K562 (cell line): ENCODE data around the gene TUT1. TPM values are rescaled to one million over a fixed set of nuclear protein-coding genes. Genes with fewer than 3 reads are reported as not detected.

Source experiments
- ATAC-seq: fragments of 200-7000 bp; cut with Tn5 transposase; 3 replicates; pipeline ENCODE4 v1.9.1; 2020; ENCODE audit warnings: moderate library complexity
- BruUV-seq: library from RNA; stranded (reverse); fragments of 400-500 nt; replicated peaks from 2 replicates; lab custom pipeline; 2021; lab: Mats Ljungman, UMichigan
- CTCF ChIA-PET: fragments of 300-600 bp; formaldehyde crosslinking; extraction: SDS; loops from one replicate; lab custom pipeline; 2021; ENCODE audit warnings: low intra/inter-chr PET ratio; lab: Yijun Ruan, JAX
- POLR2A ChIA-PET: fragments of 300-600, 350-650 bp; sonication (Branson Sonifier 250); formaldehyde crosslinking; extraction: SDS; loops from one replicate; lab custom pipeline; 2021; ENCODE audit warnings: antibody characterized with exemption, inconsistent platforms; lab: Yijun Ruan, JAX
- DNase-seq, 4 experiments: peaks; one replicate each; pipeline versions ENCODE4 v3.0.0 to v3.0.0-alpha.2; 2011 to 2018; ENCODE audit warnings: low spot score in 3 of 4, mixed read lengths in 3 of 4; ENCODE audit errors: extremely low read depth in 1 of 4
- FAIRE-seq: peaks from 2 replicates; lab custom pipeline; 2011; peaks lifted over from hg19 to GRCh38; lab: Jason Lieb, UNC
- H2AFZ ChIP-seq: 2 replicates; pipeline ENCODE4 v1.6.0; 2011; ENCODE audit warnings: low read depth, low read length, control low read depth, inconsistent platforms
- H3K27ac ChIP-seq: fragments of 200-600 bp; 3 replicates; pipeline ENCODE4 v1.8.0; 2011; ENCODE audit warnings: low read depth, mild to moderate bottlenecking, control low read depth, inconsistent platforms, low read length, moderate library complexity, mixed read lengths; ENCODE audit errors: extremely low read depth
- H3K27me3 ChIP-seq, 2 experiments: fragments of 300-600 bp in 1 of 2; 2 replicates in 1 of 2; 3 replicates in 1 of 2; pipeline versions ENCODE4 v1.6.0 to v1.8.0; 2011; ENCODE audit warnings: inconsistent platforms in 2 of 2, low read length in 2 of 2, mild to moderate bottlenecking in 1 of 2, mixed read lengths in 1 of 2, moderate library complexity in 1 of 2; ENCODE audit not compliant: control insufficient read depth in 2 of 2, insufficient read depth in 2 of 2
- H3K36me3 ChIP-seq: fragments of 300-600 bp; 3 replicates; pipeline ENCODE4 v1.8.0; 2011; ENCODE audit warnings: mild to moderate bottlenecking, low read length, inconsistent platforms; ENCODE audit not compliant: control insufficient read depth, insufficient read depth
- H3K4me1 ChIP-seq, 2 experiments: fragments of 200-600 bp in 1 of 2; replicated peaks in 1 of 2; 2 replicates in 1 of 2; 3 replicates in 1 of 2; pipeline versions ENCODE4 v1.5.1 to v1.8.0; 2011; ENCODE audit warnings: inconsistent platforms in 2 of 2, low read length in 2 of 2, mild to moderate bottlenecking in 1 of 2, mixed read lengths in 1 of 2, moderate library complexity in 1 of 2; ENCODE audit not compliant: control insufficient read depth in 2 of 2, insufficient read depth in 2 of 2
- H3K4me2 ChIP-seq: 2 replicates; pipeline ENCODE4 v1.6.1; 2011; ENCODE audit warnings: low read length, control low read depth, inconsistent platforms, mixed read lengths; ENCODE audit not compliant: insufficient read depth
- H3K4me3 ChIP-seq: fragments of 200-600 bp; sonication (generic), shearing (Covaris generic); 2 replicates; pipeline ENCODE4 v1.5.1; 2016; ENCODE audit warnings: control low read depth, inconsistent platforms
- H3K79me2 ChIP-seq: fragments of 200-600 bp; 3 replicates; pipeline ENCODE4 v1.8.0; 2011; ENCODE audit warnings: low read length, inconsistent platforms; ENCODE audit not compliant: control insufficient read depth, insufficient read depth
- H3K9ac ChIP-seq, 2 experiments: 2 replicates each; pipeline versions ENCODE4 v1.6.0 to v1.6.1; 2011; ENCODE audit warnings: low read depth in 2 of 2, low read length in 2 of 2, control low read depth in 1 of 2, inconsistent platforms in 1 of 2, mild to moderate bottlenecking in 1 of 2, mixed read lengths in 1 of 2; ENCODE audit not compliant: insufficient read depth in 1 of 2
- H3K9me1 ChIP-seq: one replicate; pipeline ENCODE4 v1.6.0; 2011; ENCODE audit warnings: inconsistent platforms, mild to moderate bottlenecking, low read length, moderate library complexity; ENCODE audit not compliant: control insufficient read depth, insufficient read depth
- H3K9me3 ChIP-seq: replicated peaks from 2 replicates; pipeline ENCODE4 v1.5.1; 2011; ENCODE audit warnings: low read depth, low read length, inconsistent platforms; ENCODE audit not compliant: control insufficient read depth, insufficient read depth
- H4K20me1 ChIP-seq: replicated peaks from 2 replicates; pipeline ENCODE4 v1.6.1; 2011; ENCODE audit warnings: low read length, inconsistent platforms, mixed read lengths; ENCODE audit not compliant: control insufficient read depth, insufficient read depth
- CREB5 ChIP-seq: fragments of 250-450 bp; sonication (Bioruptor Pico); IDR thresholded peaks from 2 replicates; pipeline ENCODE4 v1.5.0; 2020; ENCODE audit warnings: mild to moderate bottlenecking
- RBFOX2 ChIP-seq: fragments of 200-400 bp; formaldehyde crosslinking; IDR thresholded peaks from 2 replicates; pipeline ENCODE4 v1.6.1; 2017; ENCODE audit warnings: low read depth, mild to moderate bottlenecking, low read length, moderate library complexity
- RBM14 ChIP-seq: fragments of 200-400 bp; formaldehyde crosslinking; IDR thresholded peaks from 2 replicates; pipeline ENCODE4 v1.6.1; 2018; ENCODE audit warnings: low read depth, mild to moderate bottlenecking, low read length, moderate library complexity, borderline replicate concordance; ENCODE audit not compliant: insufficient read depth
- SMC3 ChIP-seq: conservative IDR thresholded peaks from 2 replicates; pipeline ENCODE4 v1.6.1; 2011; ENCODE audit warnings: low read depth, low read length, improper control_type of control experiment; ENCODE audit not compliant: insufficient read depth
- TCF7 ChIP-seq: sonication (generic); IDR thresholded peaks from 2 replicates; pipeline ENCODE4 v1.6.1; 2016; ENCODE audit warnings: antibody characterized with exemption, borderline replicate concordance
- ZNF239 ChIP-seq: fragments of 250-450 bp; sonication (Bioruptor Pico); IDR thresholded peaks from 2 replicates; pipeline ENCODE4 v1.4.0; 2020; ENCODE audit warnings: mild to moderate bottlenecking
- WGBS: fragments of 100-300 bp; shearing (Covaris generic); methylation state at CpG from one replicate; pipeline ENCODE4 v1.1.6; 2016; ENCODE audit warnings: low coverage, mixed read lengths; ENCODE audit not compliant: insufficient coverage; ENCODE audit errors: missing lambda C conversion rate; 5-methylcytosine and 5-hydroxymethylcytosine counted together
- in situ Hi-C: fragments of 300-500 bp; cut with MboI; formaldehyde crosslinking; loops from 4 replicates; pipeline ENCODE4 v1.15.0; 2018; ENCODE audit warnings: inconsistent platforms, mixed read lengths
- intact Hi-C: fragments of 100-400 bp; cut with micrococcal nuclease; formaldehyde crosslinking; loops from 2 replicates; pipeline ENCODE4 v1.14.2; 2022
- polyA plus RNA-seq, 8 experiments: library from polyadenylated mRNA; depleted of rRNA in 4 of 8; stranded (reverse) in 5 of 8; unstranded in 3 of 8; fragments of >200 nt; fragmentation: Nextera tagmentation in 2 of 8; fragmentation: Illumina TruSeq in 1 of 8; extraction: Ambion mirVana in 2 of 8; extraction: Trizol in 1 of 8; gene quantifications; 2 replicates each; pipeline versions ENCODE4 v1.2.1 to v1.2.3, GENCODE V29; 2011 to 2014; ENCODE audit warnings: inconsistent platforms in 1 of 8, missing spikeins in 1 of 8
- total RNA-seq, 7 experiments: library from RNA; depleted of rRNA in 6 of 7; stranded (reverse); fragments of >200 nt in 6 of 7; fragmentation: Illumina TruSeq in 2 of 7; extraction: Trizol in 2 of 7; gene quantifications; 2 replicates each; pipeline versions ENCODE4 v1.2.1 to v1.2.3, GENCODE V29; 2011 to 2021; ENCODE audit warnings: low replicate concordance in 1 of 7
- TF ChIP-seq, protein P1 (sequence below): fragments of 450-650 bp; IDR thresholded peaks from 2 replicates; pipeline ENCODE4 v1.6.1; 2016
- TF ChIP-seq, protein P2 (sequence below): fragments of 450-650 bp; IDR thresholded peaks from 2 replicates; pipeline ENCODE4 v1.6.1; 2016; ENCODE audit warnings: antibody characterized with exemption

TUT1 gene
- total and polyA plus RNA-seq, 9 of the 15 experiments (the other 6 are each of a cell fraction or from before 2014, with no cell fraction given), result 0.66 to 44.3 (median 15.7) TPM

- no peak for TF ChIP-seq SMC3
- TF ChIP-seq, protein P1, sequence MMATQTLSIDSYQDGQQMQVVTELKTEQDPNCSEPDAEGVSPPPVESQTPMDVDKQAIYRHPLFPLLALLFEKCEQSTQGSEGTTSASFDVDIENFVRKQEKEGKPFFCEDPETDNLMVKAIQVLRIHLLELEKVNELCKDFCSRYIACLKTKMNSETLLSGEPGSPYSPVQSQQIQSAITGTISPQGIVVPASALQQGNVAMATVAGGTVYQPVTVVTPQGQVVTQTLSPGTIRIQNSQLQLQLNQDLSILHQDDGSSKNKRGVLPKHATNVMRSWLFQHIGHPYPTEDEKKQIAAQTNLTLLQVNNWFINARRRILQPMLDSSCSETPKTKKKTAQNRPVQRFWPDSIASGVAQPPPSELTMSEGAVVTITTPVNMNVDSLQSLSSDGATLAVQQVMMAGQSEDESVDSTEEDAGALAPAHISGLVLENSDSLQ, result peak; percentile 54
- no peak for TF ChIP-seq ZNF239 (CRISPR knock-in tag)
- TF ChIP-seq, protein P2, sequence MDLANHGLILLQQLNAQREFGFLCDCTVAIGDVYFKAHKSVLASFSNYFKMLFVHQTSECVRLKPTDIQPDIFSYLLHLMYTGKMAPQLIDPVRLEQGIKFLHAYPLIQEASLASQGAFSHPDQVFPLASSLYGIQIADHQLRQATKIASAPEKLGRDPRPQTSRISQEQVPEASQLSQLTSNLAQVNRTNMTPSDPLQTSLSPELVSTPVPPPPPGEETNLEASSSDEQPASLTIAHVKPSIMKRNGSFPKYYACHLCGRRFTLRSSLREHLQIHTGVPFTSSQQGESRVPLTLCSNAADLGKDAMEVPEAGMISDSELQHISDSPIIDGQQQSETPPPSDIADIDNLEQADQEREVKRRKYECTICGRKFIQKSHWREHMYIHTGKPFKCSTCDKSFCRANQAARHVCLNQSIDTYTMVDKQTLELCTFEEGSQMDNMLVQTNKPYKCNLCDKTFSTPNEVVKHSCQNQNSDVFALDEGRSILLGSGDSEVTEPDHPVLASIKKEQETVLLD, result no peak
- TF ChIP-seq, all 486 proteins: peak for 4
These were observed 16.4 kb upstream of the TUT1 start (continued) for GRCh38 chr11:62607714-62608113.

DNA sequence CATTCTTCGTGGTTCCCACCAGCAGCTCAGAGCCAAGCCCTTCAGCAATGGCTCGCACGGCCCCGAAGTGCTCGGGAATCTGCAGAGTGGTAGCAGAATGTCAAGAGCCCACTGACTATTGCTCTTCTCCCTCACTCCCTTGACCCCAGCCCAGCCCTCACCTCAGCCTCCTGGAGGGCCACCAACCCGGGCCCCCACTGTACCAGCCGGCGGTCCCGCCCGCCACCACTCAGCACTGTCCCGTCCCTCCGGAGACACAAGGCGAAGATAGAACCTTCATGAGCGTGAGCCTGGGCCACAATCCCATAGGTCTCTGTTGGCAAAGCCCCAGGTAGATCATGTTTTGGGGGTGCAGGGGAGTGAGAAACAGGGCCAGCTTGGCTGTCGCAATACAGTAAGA lies 14.6 kb upstream of the TUT1 start:
- CTCF ChIA-PET, result no interaction called here
- no peak for FAIRE-seq

More for the DNA sequence above, 14.6 kb upstream of the TUT1 start:
- BruUV-seq, result no TSS peak
- Histone ChIP-seq H3K9ac (peak overlapping the region in 1 of 2 experiments; percentile 71; a peak in 1 of 4 replicates), H4K20me1 (no peaks in the 10 kb centered on the region), H3K79me2 (peaks cover 21% of the 10 kb centered on the region), H3K27me3 (no peaks in the 10 kb centered on the region), H2AFZ (no peak overlapping the region), H3K4me1 (peaks cover 8 to 54% of the 10 kb centered on the region in 2 experiments), H3K4me3 (no peak overlapping the region), H3K9me3 (no peaks in the 10 kb centered on the region), H3K9me1 (no peaks in the 10 kb centered on the region), H3K36me3 (peaks cover 77% of the 10 kb centered on the region; the same call in 2 of the 3 replicates), H3K27ac (no peak overlapping the region), H3K4me2 (no peak overlapping the region)
- ATAC-seq, result no peak
- 94% methylated on average over 15 of the region's 15 CpGs for WGBS
- POLR2A ChIA-PET, result interaction anchor here (1.1 to 1.6 kb wide), 2 partner anchors 14 to 15 kb away, joined by 4 to 7 read pairs; no protein-coding TSS in a partner anchor
- TF ChIP-seq RBM14, result no peak
- 0 out of 2 replicates have a peak, but pooled peaks have one; percentile 23 for TF ChIP-seq RBFOX2
- no peak for TF ChIP-seq CREB5 (CRISPR knock-in tag)
- no peak for TF ChIP-seq TCF7
- DNase-seq, result no peak
- in situ Hi-C loops, result no loop called here
- intact Hi-C loops, result no loop called here
